T47D (cell line): ENCODE data around the gene TMEM272.

Experiments used
- DNase-seq, 2 experiments: peaks; one replicate each; pipeline versions ENCODE4 v3.0.0 to v3.0.0-alpha.2; 2011 to 2012; ENCODE audit warnings: low read depth in 1 of 2, low spot score in 1 of 2
- JUND ChIP-seq: IDR thresholded peaks from 2 replicates; pipeline ENCODE4 v1.6.1; 2012; ENCODE audit warnings: low read depth
- in situ Hi-C: cut with HindIII; loops from 2 replicates; pipeline ENCODE4 v1.10.0; 2016; ENCODE audit warnings: low sequenced_read_pairs, low pct_unique_long_range_greater_than_20kb

Gene TMEM272, protein sequence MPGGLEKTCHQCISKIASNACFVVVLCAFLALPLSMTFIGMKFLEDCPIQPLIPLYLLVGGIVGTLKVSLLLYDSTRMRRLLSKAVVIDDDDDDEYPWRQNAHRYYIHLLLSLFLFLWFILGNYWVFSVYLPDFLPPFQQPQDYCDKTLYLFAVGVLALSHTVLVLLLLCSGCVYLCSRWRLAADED

DNA sequence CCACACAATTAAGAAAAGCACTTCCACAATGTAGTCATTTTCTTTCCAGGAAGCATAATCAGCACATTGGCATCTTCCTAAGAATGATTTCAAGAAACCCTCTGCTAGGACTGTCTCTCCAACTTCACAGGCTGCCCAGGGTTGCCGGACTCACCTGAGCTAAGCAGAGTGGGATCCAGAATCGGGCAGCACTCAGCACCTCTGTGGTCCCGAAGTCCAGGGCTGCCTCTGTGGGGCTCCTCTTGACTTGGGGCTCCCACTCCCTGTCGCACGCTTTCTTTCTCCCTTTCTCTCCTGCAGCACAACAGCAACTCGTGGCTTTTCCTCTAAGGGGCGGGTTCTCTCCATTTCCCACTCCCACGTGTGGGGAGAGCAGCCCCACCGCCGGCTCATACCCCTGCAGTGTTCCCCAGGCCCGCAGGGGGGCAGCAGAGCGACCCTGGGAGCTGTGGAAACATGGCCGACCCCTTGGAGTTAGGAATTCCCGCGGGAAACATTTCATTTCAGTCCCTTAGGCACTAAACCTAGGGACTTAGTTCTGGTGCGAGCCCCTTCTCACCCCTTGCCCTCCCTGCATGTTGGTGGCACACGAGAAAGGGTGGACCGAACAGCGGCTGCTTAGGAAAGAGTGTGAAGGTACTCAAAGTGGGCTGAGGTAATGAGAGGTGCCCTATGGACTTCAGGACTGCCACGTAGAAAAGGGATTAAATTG is at the start of gene TMEM272:
TMEM272 (minus strand) TSS at position 316 of the 712 bp plus-strand sequence. CDS start 6,647 bp downstream, outside the sequence.
- in situ Hi-C loops = no loop called here
- peak; percentile 21 to 52 for DNase-seq
- no peak for TF ChIP-seq JUND

DNA sequence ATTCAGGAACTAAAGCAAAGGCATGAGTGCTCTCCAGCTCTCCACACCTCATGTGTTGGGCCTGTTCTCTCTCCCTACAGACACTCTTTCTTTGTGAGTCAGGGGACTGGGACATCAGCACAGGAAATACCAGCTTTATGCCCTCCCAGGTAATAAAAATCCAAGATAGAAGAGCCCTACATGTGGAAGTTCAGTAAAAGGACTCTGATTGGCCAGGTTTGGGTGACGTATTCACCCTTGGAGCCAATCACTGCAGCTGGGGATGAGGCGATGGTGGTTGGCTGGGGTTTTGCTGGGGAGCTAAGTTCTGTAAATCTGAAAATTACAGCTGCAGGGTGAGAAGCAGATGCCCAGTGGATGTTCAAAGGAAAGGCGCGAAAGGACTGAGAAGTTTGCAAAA is 49.3 kb upstream of the TMEM272 start:
- in situ Hi-C loops = no loop called here
- TF ChIP-seq JUND = no peak
- no peak for DNase-seq

DNA sequence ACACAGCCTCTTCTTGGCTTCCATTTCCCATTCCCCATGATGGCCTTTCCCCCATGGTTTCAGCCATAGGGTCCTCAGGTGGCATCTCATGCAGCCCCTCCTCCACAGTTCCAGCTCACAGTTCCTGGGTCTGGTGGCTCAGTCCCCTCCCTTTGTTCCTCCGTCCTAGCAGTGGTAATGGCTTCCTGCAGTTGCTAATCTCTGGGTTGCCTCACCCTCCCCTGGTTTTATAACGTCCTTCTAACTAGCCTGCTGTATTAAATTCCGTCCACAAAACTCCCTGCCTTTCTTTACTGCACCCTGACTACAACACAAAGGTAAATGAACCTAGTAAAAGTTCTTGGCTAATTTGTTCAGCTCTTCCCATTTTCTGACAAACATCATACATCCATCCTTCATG is 47.7 kb upstream of the TMEM272 start:
- TF ChIP-seq JUND = no peak
- DNase-seq = no peak
- in situ Hi-C loops = no loop called here

DNA sequence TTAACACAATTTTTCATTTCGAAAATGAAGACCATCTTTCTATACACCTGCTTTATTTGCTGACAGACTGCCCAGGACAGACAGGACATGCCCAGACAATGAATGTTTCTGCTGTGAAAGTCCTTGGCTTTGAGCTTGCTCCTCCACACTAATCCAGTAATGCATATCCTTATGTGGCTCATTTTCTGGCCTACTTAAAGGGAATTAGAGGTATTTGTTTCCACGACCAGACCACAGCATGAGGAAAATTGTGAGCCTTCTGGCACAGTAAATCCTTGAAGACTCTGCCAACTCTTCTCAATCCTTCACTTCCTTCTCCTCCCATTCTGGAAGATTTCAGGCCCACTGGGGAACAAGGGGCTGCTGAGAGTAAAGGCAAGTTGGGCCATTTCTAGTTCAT is 42.5 kb upstream of the TMEM272 start:
- no peak for TF ChIP-seq JUND
- DNase-seq = no peak
- in situ Hi-C loops = no loop called here

DNA sequence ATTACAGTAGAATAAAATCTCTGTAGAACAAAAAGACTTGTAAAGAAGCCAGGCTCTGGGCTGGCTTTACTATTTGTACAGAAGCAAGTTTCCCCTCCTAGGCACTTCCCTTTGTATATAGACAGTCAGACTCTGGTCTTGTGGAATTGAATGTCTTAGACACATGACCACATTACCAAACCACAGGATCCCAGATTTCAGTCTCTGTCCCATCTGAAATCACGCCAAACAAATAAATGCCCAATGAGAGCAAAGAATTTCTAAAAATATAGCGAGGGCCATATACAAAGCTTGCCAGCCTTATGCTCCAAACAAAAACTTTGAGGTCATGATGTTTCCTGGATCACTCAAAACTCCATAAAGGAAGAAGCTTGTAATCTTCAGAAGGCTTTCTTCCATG is 40.7 kb upstream of the TMEM272 start:
- no peak for TF ChIP-seq JUND
- no peak for DNase-seq
- in situ Hi-C loops = no loop called here

DNA sequence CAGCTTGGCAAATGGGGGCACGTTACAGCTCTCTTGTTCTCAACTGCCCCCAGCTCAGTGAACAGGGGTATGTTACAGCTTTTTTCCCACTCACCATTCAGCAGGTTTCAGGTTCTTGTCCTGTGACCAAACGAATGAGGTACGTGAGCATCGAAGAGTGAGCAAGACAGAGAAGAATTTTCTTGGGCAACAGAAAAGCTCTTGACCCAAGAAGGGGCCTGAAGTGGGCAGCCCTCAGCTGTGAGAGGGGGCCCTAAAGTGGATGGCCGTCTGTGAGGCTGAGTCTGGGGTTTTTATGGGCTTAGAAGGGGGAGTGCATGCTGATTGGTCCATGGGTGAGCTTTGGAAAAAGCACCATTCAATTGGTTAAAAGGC is 38.2 kb upstream of the TMEM272 start:
- DNase-seq = no peak
- TF ChIP-seq JUND = no peak
- in situ Hi-C loops = no loop called here

DNA sequence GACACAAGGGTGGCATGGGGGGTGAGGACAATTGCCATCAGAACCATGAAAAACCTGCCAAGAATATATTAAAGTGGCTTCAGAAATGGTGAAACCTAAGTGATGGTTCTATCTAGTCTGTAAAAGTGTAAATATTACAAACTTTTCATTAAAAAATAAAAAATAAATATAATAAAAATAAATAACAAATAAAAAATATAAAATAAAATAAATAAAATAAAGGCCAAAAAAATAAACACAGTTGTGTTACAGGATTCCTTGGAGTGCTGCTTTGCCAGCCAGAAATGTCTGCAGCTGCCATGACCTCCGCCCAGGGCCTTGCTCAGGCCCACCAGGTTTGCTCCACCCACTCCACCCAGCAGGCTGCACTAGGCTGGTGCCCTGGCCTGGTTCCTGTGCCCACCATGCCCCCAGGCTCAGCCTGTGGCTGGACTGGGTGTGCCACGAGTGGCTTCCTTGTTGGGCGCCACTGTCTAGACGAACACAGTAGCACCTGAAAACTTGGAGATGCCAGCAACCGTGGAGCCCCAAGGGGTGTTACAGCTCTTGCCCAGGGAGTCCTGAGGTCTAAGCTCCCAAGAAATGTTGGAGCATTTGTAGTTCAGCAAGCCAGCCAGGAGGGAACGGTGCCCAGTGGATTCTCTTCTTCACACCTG is 37.7 kb upstream of the TMEM272 start:
- no peak for TF ChIP-seq JUND
- in situ Hi-C loops = no loop called here
- DNase-seq = no peak

DNA sequence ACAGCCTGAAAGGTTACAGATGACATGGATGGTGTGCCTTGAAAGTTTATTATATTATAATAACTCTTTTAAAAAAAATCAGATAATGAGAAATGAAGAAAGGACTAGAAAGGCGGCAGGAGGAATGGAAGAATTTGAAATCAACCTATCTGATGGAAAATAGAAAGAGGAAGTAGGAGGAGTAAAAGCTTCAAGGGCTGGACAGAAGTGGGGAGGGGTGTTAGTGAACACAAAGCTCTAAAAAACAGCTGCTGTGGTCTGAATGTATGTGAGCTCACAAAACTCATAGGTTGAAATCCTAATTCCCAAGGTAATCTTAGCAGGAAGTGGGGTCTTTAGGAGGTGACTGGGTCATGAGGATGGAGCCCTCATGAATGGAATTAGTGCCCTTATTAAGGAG is 36.3 kb upstream of the TMEM272 start:
- no peak for DNase-seq
- no peak for TF ChIP-seq JUND
- in situ Hi-C loops = no loop called here

DNA sequence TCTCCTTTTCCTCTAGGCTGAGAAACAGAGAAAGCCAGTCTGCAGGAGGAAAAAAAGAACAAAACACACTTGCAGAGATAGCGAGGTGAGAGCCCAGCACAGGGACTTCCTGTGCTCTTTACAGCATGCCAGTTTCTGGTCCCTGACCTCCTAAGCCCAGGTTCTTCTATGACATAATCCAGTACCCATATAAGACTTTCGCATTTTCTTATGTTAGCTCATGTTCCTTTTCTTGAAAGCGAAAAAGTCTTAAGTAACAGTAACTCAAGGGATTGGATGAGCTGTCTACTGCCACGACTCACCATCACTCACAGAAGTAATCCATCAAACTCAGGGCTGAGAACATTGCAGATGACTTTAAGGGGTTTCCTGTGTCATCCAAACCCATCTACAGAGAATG is 34.2 kb upstream of the TMEM272 start:
- in situ Hi-C loops = no loop called here
- DNase-seq = no peak
- TF ChIP-seq JUND = no peak

DNA sequence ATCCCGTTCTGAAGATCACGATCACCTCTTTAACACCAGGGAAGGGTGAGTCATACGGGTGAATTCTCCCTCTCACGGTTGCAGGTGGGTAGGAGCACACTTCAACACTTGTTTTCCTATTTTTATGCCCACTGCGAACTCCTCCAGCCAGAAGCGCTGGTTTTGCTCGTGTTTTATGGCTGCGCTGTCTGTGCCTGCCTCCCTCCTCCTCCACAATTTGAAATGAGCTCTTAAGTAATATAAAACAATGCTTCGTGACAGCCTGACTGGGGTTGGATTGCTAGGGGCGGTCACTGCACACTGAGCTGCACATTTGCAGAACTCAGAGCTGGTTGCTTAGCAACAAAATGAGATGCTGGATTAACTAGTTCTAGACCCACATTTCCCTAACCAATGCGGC is 29.7 kb upstream of the TMEM272 start:
- DNase-seq = no peak
- no peak for TF ChIP-seq JUND
- in situ Hi-C loops = no loop called here

DNA sequence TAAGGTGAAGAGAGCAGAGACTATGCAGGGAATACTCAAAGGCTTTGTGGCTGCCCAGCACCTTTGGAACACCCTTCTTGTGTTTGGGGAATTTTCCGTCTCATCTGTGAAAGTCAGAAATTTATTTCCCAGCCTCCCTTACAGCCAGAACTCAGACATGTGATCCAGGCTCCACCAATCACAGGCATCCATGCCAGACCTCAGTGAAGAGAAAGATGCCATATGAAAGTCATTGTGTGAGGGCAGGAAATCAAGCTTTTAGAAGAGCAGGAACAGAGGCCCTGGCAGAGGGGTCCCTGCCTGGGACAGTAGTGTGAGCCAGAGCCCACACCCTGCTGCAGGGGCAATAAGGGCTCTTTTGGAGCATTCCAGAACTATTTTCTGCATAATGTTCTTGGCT is 28.9 kb upstream of the TMEM272 start:
- no peak for TF ChIP-seq JUND
- in situ Hi-C loops = no loop called here
- no peak for DNase-seq

DNA sequence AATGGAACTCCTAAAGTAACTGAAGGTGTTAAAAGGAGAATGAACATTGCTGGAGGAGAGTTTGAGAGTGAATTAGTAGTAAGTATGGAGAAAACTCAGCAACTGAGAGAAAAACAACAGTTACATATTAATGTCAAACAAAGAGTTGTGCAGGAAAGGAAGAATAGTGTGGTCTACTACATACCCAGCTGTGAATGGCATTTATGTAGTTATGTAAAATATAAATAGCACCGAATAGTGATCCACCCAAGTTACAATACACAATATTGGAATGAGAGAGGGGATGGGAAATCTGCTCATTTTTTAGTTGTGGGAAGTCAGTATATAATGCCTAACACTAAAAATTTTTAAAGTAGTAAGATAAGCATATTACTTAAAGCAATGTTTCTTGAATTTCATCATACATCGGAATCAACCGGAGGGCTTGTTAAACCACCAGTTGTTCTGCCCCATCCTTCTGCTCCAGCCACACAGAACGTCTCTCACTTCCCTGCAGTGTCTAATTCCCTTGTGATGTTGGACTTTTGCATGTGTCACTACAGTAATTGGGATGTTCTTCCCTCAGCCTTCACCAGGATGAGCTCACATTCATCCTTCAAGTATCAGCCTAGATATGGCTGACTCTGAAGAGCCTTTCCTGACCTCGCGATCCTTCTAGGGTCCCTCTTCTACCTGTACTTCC is 28.3 kb upstream of the TMEM272 start:
- in situ Hi-C loops = no loop called here
- no peak for TF ChIP-seq JUND
- DNase-seq = no peak

DNA sequence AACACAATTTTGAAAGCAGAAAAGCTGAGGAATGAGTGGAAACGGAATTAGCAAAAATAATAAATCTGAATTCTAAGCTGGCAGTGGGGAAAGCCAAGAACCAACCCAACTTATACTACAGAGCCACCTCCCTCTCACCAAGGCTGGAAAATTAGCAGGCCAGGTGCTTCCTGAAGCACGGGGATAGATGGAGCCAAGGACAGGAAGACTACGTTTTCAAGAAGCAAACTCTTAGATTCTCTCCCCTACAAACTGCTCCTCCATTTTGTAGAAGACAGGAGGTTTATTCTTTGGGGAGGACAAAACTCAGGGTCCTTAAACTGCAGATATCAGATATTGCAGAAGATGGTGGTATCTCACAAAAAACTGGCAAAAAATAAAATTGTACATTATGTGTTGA is 25.6 kb upstream of the TMEM272 start:
- in situ Hi-C loops = no loop called here
- no peak for TF ChIP-seq JUND
- DNase-seq = no peak
